Measurements from ENCODE around the gene GNAL. TPM values are rescaled to one million over a fixed set of nuclear protein-coding genes. Genes with fewer than 3 reads are reported as not detected.

Gene GNAL
- total RNA-seq, 1 experiment from 2014 or later, result 28.4 TPM

DNA sequence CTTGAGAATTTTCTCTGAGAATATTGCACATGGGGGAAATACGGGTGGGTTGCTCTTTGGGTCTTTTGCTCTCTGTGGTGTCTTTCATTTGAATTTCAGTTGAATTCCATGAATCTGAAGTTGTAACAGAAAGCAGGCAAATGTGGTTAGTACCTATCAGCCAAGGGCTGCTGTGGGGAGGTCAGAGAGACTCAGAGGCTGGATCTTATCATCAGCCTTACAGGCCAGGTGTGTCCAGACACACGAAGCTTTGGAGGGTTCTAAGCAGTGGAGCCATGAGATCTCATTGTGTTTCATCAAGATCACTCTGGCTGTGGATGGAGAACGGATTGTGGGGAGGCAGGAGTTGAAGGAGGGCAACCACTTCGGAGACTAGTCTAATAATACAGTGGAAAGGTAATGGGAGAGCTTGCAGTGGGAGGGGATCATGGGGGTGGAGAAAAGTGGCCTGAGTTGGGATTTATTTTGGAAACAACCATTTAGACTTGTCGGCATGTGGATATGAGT is 68.1 kb downstream of the GNAL start:
- ChIA-PET CTCF (no interaction called here), POLR2A (no interaction called here)
- no peak for DNase-seq
- Mint-ChIP-seq H3K27ac (ENCODE audit: unreplicated experiment) (no peak overlapping the region), H3K4me1 (ENCODE audit: low read depth, unreplicated experiment) (peaks cover 9% of the 10 kb centered on the region), H3K27me3 (ENCODE audit: insufficient read depth, unreplicated experiment) (no peaks in the 10 kb centered on the region), H3K36me3 (ENCODE audit: insufficient read depth, unreplicated experiment) (no peaks in the 10 kb centered on the region), H3K9me3 (ENCODE audit: unreplicated experiment) (no peaks in the 10 kb centered on the region), H3K4me3 (ENCODE audit: unreplicated experiment) (no peak overlapping the region)
- Histone ChIP-seq H3K4me1 (no peaks in the 10 kb centered on the region), H3K9me3 (no peaks in the 10 kb centered on the region), H3K36me3 (ENCODE audit: control insufficient read depth, insufficient read depth, low read length) (no peaks in the 10 kb centered on the region), H3K27me3 (replicated peaks; ENCODE audit: control insufficient read depth, insufficient read depth, low read length) (no peaks in the 10 kb centered on the region), H3K4me3 (ENCODE audit: low read depth, low read length) (no peak overlapping the region)
- intact Hi-C loops (cut with micrococcal nuclease; ENCODE audit: unreplicated experiment), result no loop called here
- TF ChIP-seq, protein P1, sequence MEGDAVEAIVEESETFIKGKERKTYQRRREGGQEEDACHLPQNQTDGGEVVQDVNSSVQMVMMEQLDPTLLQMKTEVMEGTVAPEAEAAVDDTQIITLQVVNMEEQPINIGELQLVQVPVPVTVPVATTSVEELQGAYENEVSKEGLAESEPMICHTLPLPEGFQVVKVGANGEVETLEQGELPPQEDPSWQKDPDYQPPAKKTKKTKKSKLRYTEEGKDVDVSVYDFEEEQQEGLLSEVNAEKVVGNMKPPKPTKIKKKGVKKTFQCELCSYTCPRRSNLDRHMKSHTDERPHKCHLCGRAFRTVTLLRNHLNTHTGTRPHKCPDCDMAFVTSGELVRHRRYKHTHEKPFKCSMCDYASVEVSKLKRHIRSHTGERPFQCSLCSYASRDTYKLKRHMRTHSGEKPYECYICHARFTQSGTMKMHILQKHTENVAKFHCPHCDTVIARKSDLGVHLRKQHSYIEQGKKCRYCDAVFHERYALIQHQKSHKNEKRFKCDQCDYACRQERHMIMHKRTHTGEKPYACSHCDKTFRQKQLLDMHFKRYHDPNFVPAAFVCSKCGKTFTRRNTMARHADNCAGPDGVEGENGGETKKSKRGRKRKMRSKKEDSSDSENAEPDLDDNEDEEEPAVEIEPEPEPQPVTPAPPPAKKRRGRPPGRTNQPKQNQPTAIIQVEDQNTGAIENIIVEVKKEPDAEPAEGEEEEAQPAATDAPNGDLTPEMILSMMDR (IDR thresholded peaks at IDR 0.05; ENCODE audit: insufficient read depth in 1 of 2, low read depth in 1 of 2, low read length in 1 of 2, severe bottlenecking in 1 of 2, unreplicated experiment in 1 of 2), result no peak
- no TSS peak for BruUV-seq (replicated peaks)

DNA sequence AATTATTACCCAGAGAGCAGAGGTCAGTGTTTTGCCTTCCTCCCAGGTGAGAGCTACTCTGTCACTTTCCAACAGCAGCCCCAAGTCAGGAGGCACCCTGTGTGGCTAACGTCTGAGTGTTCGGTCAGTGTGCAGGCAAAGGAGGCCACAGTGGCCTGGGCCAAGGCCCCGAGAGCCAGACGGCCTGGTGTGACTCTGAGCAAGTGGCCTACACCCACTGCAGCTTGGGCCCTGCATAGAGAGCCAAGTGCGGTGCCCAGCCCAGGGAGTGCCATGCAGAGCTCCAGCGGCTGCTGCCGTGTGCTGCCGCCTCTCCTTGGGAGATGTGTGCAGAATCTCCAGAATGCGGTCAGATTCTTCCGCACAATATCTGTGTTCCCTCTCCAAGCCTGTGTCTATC is 70.4 kb downstream of the GNAL start:
- BruUV-seq (replicated peaks), result no TSS peak
- POLR2A ChIA-PET, result no interaction called here
- H3K36me3 ChIP-seq (ENCODE audit: control insufficient read depth, insufficient read depth, low read length), result no peaks in the 10 kb centered on the region

GRCh38 chr18:11760498-11761167 is 71.6 kb downstream of the GNAL start:
- TF ChIP-seq, protein P1 (IDR thresholded peaks at IDR 0.05; ENCODE audit: insufficient read depth in 1 of 2, low read depth in 1 of 2, low read length in 1 of 2, severe bottlenecking in 1 of 2, unreplicated experiment in 1 of 2), result no peak
- ChIA-PET CTCF (interaction anchor here (0.6 to 1.2 kb wide), 2 partner anchors 12 to 23 kb away, joined by 3 to 4 read pairs; no protein-coding TSS in a partner anchor), POLR2A (no interaction called here)

More for the DNA sequence above, 70.4 kb downstream of the GNAL start:
- Mint-ChIP-seq H3K4me1 (ENCODE audit: low read depth, unreplicated experiment) (peaks cover 9% of the 10 kb centered on the region), H3K27ac (ENCODE audit: unreplicated experiment) (no peak overlapping the region), H3K36me3 (ENCODE audit: insufficient read depth, unreplicated experiment) (no peaks in the 10 kb centered on the region), H3K27me3 (ENCODE audit: insufficient read depth, unreplicated experiment) (no peaks in the 10 kb centered on the region), H3K9me3 (ENCODE audit: unreplicated experiment) (no peaks in the 10 kb centered on the region), H3K4me3 (ENCODE audit: unreplicated experiment) (no peak overlapping the region)
- no peak for DNase-seq
- TF ChIP-seq, protein P1 (IDR thresholded peaks at IDR 0.05; ENCODE audit: insufficient read depth in 1 of 2, low read depth in 1 of 2, low read length in 1 of 2, severe bottlenecking in 1 of 2, unreplicated experiment in 1 of 2), result no peak
- Histone ChIP-seq H3K4me3 (ENCODE audit: low read depth, low read length) (no peak overlapping the region), H3K4me1 (no peaks in the 10 kb centered on the region), H3K9me3 (no peaks in the 10 kb centered on the region), H3K27me3 (replicated peaks; ENCODE audit: control insufficient read depth, insufficient read depth, low read length) (no peaks in the 10 kb centered on the region)
- intact Hi-C loops (cut with micrococcal nuclease; ENCODE audit: unreplicated experiment), result no loop called here
- CTCF ChIA-PET, result no interaction called here

More at GRCh38 chr18:11760498-11761167, 71.6 kb downstream of the GNAL start:
- intact Hi-C loops (cut with micrococcal nuclease; ENCODE audit: unreplicated experiment), result no loop called here
- H3K4me1 ChIP-seq, result no peaks in the 10 kb centered on the region
- no peak for DNase-seq
- Mint-ChIP-seq H3K36me3 (ENCODE audit: insufficient read depth, unreplicated experiment) (no peaks in the 10 kb centered on the region), H3K4me3 (ENCODE audit: unreplicated experiment) (no peak overlapping the region), H3K9me3 (ENCODE audit: unreplicated experiment) (no peaks in the 10 kb centered on the region), H3K27ac (ENCODE audit: unreplicated experiment) (no peak overlapping the region), H3K4me1 (ENCODE audit: low read depth, unreplicated experiment) (peaks cover 9% of the 10 kb centered on the region), H3K27me3 (ENCODE audit: insufficient read depth, unreplicated experiment) (no peaks in the 10 kb centered on the region)
- no peak overlapping the region for H3K4me3 ChIP-seq (ENCODE audit: low read depth, low read length)
- BruUV-seq (replicated peaks), result no TSS peak
- no peaks in the 10 kb centered on the region for H3K36me3 ChIP-seq (ENCODE audit: control insufficient read depth, insufficient read depth, low read length)
- H3K27me3 ChIP-seq (replicated peaks; ENCODE audit: control insufficient read depth, insufficient read depth, low read length), result no peaks in the 10 kb centered on the region
- H3K9me3 ChIP-seq, result no peaks in the 10 kb centered on the region

Data from Caco-2 (cell line).